GM12878 (cell line): ENCODE data around the gene LIN52. TPM values are rescaled to one million over a fixed set of nuclear protein-coding genes. Genes with fewer than 3 reads are reported as not detected.

ENCODE experiments used
- ATAC-seq: fragments of 200-7000 bp; cut with Tn5 transposase; 3 replicates; pipeline ENCODE4 v1.9.1; 2020; ENCODE audit warnings: mild to moderate bottlenecking, moderate library complexity
- BruUV-seq: library from RNA; stranded (reverse); fragments of 400-500 nt; replicated peaks from 2 replicates; lab custom pipeline; 2021; lab: Mats Ljungman, UMichigan
- CTCF ChIA-PET: fragments of 300-600 bp; sonication (Branson Sonifier 250); formaldehyde crosslinking; extraction: SDS; loops from one replicate; lab custom pipeline; 2021; ENCODE audit warnings: inconsistent platforms; lab: Yijun Ruan, JAX
- POLR2A ChIA-PET: fragments of 350-600 bp; formaldehyde crosslinking; extraction: SDS; loops from one replicate; lab custom pipeline; 2021; ENCODE audit warnings: inconsistent platforms; lab: Charles Lee
- RAD21 ChIA-PET: fragments of 300-600 bp; sonication (Branson Sonifier 250); formaldehyde crosslinking; loops from one replicate; lab custom pipeline; 2023; ENCODE audit warnings: antibody characterized with exemption; ENCODE audit not compliant: unreplicated experiment; lab: Charles Lee
- SMC1A ChIA-PET: fragments of 300-600 bp; sonication (Branson Sonifier 250); formaldehyde crosslinking; loops from one replicate; lab custom pipeline; 2023; ENCODE audit not compliant: unreplicated experiment, uncharacterized antibody; lab: Charles Lee
- DNase-seq: peaks from one replicate; pipeline ENCODE4 v3.0.0-alpha.2; 2011; ENCODE audit warnings: low read depth, low spot score
- FAIRE-seq: peaks from 3 replicates; lab custom pipeline; 2011; peaks lifted over from hg19 to GRCh38; lab: Jason Lieb, UNC
- H2AFZ ChIP-seq: 2 replicates; pipeline ENCODE4 v1.6.0; 2011; ENCODE audit warnings: low read depth, low read length, control low read depth; ENCODE audit not compliant: control insufficient read depth
- H3K27ac ChIP-seq: 2 replicates; pipeline ENCODE4 v1.5.1; 2011; ENCODE audit warnings: control low read depth; ENCODE audit not compliant: control insufficient read depth, insufficient read depth
- H3K27me3 ChIP-seq, 2 experiments: replicated peaks in 1 of 2; 2 replicates each; pipeline versions ENCODE4 v1.6.0 to v1.6.1; 2011; ENCODE audit warnings: low read length in 1 of 2; ENCODE audit not compliant: control insufficient read depth in 2 of 2, insufficient read depth in 2 of 2
- H3K36me3 ChIP-seq, 2 experiments: 2 replicates each; pipeline ENCODE4 v1.5.1; 2011; ENCODE audit warnings: low read length in 1 of 2; ENCODE audit not compliant: control insufficient read depth in 2 of 2, insufficient read depth in 2 of 2
- H3K4me1 ChIP-seq: 2 replicates; pipeline ENCODE4 v1.6.1; 2011; ENCODE audit warnings: mild to moderate bottlenecking, low read length, moderate library complexity, mixed read lengths; ENCODE audit not compliant: control insufficient read depth, insufficient read depth
- H3K4me2 ChIP-seq: 2 replicates; pipeline ENCODE4 v1.6.0; 2011; ENCODE audit warnings: control low read depth; ENCODE audit not compliant: control insufficient read depth, insufficient read depth
- H3K4me3 ChIP-seq: fragments of 200-600 bp; sonication (generic); 2 replicates; pipeline ENCODE4 v1.5.1; 2016
- H3K79me2 ChIP-seq: 2 replicates; pipeline ENCODE4 v1.6.0; 2011; ENCODE audit warnings: low read length; ENCODE audit not compliant: control insufficient read depth, insufficient read depth
- H3K9ac ChIP-seq: 2 replicates; pipeline ENCODE4 v1.8.0; 2011; ENCODE audit warnings: low read length, control low read depth, mixed read lengths; ENCODE audit not compliant: control insufficient read depth, insufficient read depth
- H3K9me3 ChIP-seq: replicated peaks from 3 replicates; pipeline ENCODE4 v1.5.1; 2011; ENCODE audit warnings: mild to moderate bottlenecking, low read length; ENCODE audit not compliant: control insufficient read depth, insufficient read depth
- H4K20me1 ChIP-seq: 2 replicates; pipeline ENCODE4 v1.6.0; 2011; ENCODE audit not compliant: control insufficient read depth, insufficient read depth
- BCL11A ChIP-seq: IDR thresholded peaks from 2 replicates; pipeline ENCODE4 v1.6.1; 2011; ENCODE audit warnings: low read depth, low read length
- CEBPB ChIP-seq, 2 experiments: fragments of 150-350 bp in 1 of 2; IDR thresholded peaks; 2 replicates each; pipeline ENCODE4 v1.6.1; 2012 to 2014; ENCODE audit warnings: low read depth in 2 of 2, low read length in 2 of 2, borderline replicate concordance in 1 of 2, inconsistent platforms in 1 of 2
- EED ChIP-seq: sonication (generic); IDR thresholded peaks from 2 replicates; pipeline ENCODE4 v1.6.1; 2016; ENCODE audit warnings: antibody characterized with exemption, low read depth
- ETV6 ChIP-seq, 2 experiments: fragments of 450-650 bp in 1 of 2; IDR thresholded peaks in 1 of 2; conservative IDR thresholded peaks in 1 of 2; 2 replicates each; pipeline ENCODE4 v1.6.1; 2014; ENCODE audit warnings: antibody characterized with exemption in 1 of 2, borderline replicate concordance in 1 of 2, low read depth in 1 of 2, mild to moderate bottlenecking in 1 of 2, moderate library complexity in 1 of 2
- HDGF ChIP-seq: fragments of 450-650 bp; IDR thresholded peaks from 2 replicates; pipeline ENCODE4 v1.6.1; 2016; ENCODE audit warnings: antibody characterized with exemption
- PAX8 ChIP-seq: fragments of 450-650 bp; IDR thresholded peaks from 2 replicates; pipeline ENCODE4 v1.6.1; 2017; ENCODE audit warnings: mild to moderate bottlenecking, moderate library complexity
- RELA ChIP-seq: fragments of 450-650 bp; IDR thresholded peaks from 2 replicates; pipeline ENCODE4 v1.8.0; 2014; ENCODE audit warnings: borderline replicate concordance; ENCODE audit not compliant: partially characterized antibody
- SIX5 ChIP-seq: IDR thresholded peaks from 2 replicates; pipeline ENCODE4 v1.6.1; 2011; ENCODE audit warnings: mild to moderate bottlenecking, low read depth, low read length, moderate library complexity; ENCODE audit not compliant: severe bottlenecking
- SMAD5 ChIP-seq: IDR thresholded peaks from 2 replicates; pipeline ENCODE4 v1.6.1; 2016; ENCODE audit warnings: antibody characterized with exemption, low read depth
- STAT3 ChIP-seq: IDR thresholded peaks from 2 replicates; pipeline ENCODE4 v1.6.1; 2011; ENCODE audit warnings: low read depth, low read length, improper control_type of control experiment
- TAF1 ChIP-seq: IDR thresholded peaks from 2 replicates; pipeline ENCODE4 v1.6.1; 2011; ENCODE audit warnings: mild to moderate bottlenecking, low read depth, low read length, borderline replicate concordance
- ZZZ3 ChIP-seq: IDR thresholded peaks from 2 replicates; pipeline ENCODE4 v1.6.1; 2011; ENCODE audit warnings: low read depth; ENCODE audit not compliant: control insufficient read depth, insufficient read length
- WGBS: methylation state at CpG from one replicate; pipeline ENCODE4 v1.1.6; 2016; ENCODE audit warnings: low lambda C conversion rate; ENCODE audit not compliant: insufficient replicate concordance, insufficient coverage; ENCODE audit errors: missing lambda C conversion rate; 5-methylcytosine and 5-hydroxymethylcytosine counted together
- in situ Hi-C: fragments of 300-500 bp; cut with MboI; formaldehyde crosslinking; loops from 9 replicates; pipeline ENCODE4 v1.14.3; 2018; ENCODE audit warnings: mixed read lengths
- intact Hi-C: fragments of 100-400 bp; cut with micrococcal nuclease; formaldehyde crosslinking; loops from one replicate; pipeline ENCODE4 v1.14.2; 2022; ENCODE audit not compliant: unreplicated experiment
- polyA plus RNA-seq, 11 experiments: library from polyadenylated mRNA; depleted of rRNA in 4 of 11; unstranded in 6 of 11; stranded (reverse) in 5 of 11; fragments of >200 nt; fragmentation: Nextera tagmentation in 4 of 11; fragmentation: Illumina TruSeq in 1 of 11; extraction: Ambion mirVana in 4 of 11; extraction: Trizol in 1 of 11; gene quantifications; 1 replicate in 1 of 11; 2 replicates in 10 of 11; pipeline versions ENCODE4 v1.2.1 to v1.2.3, GENCODE V29; 2011 to 2016; ENCODE audit warnings: inconsistent platforms in 2 of 11, missing spikeins in 2 of 11, low read depth in 1 of 11
- total RNA-seq, 4 experiments: library from RNA; depleted of rRNA in 3 of 4; stranded (reverse); fragments of >200 nt in 3 of 4; fragmentation: Illumina TruSeq in 1 of 4; extraction: Trizol in 1 of 4; gene quantifications; 2 replicates each; pipeline versions ENCODE4 v1.2.1 to v1.2.3, GENCODE V29; 2013 to 2021

Gene LIN52
- total and polyA plus RNA-seq, 10 of the 15 experiments (the other 5 are each of a cell fraction or from before 2014, with no cell fraction given), result 13.3 to 30.9 (median 19.9) TPM

DNA sequence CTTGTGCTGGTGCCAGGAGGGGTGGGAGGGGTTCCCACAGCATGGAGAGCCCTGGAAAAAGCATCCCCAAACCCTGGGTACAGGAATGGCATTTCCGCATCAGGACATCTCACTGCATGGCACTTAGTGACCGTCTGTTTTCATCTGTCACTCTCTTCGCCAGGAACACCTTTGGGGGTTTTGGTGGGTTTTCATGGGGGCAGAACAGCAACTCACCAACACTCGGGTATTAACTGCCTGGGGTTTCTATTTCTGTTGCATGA is 158.0 kb downstream of the LIN52 start:
- DNase-seq (no peak), FAIRE-seq (no peak), ATAC-seq (no peak)
- Histone ChIP-seq H3K36me3 (no peaks in the 10 kb centered on the region), H3K27ac (no peak overlapping the region), H3K9ac (no peak overlapping the region), H3K9me3 (no peaks in the 10 kb centered on the region), H3K27me3 (peaks cover 21 to 38% of the 10 kb centered on the region in 2 experiments), H3K4me3 (no peak overlapping the region), H3K4me1 (no peaks in the 10 kb centered on the region), H4K20me1 (no peaks in the 10 kb centered on the region), H3K4me2 (no peak overlapping the region), H2AFZ (no peak overlapping the region), H3K79me2 (no peaks in the 10 kb centered on the region)
- RAD21 ChIA-PET, result no interaction called here
- in situ Hi-C loops (no loop called here), intact Hi-C loops (no loop called here)
- 3% methylated on average over 4 of the region's 4 CpGs for WGBS
- BruUV-seq, result no TSS peak
- SMC1A ChIA-PET, result no interaction called here
- POLR2A ChIA-PET, result no interaction called here
- CTCF ChIA-PET, result no interaction called here
- TF ChIP-seq SMAD5 (no peak), SIX5 (no peak), ZZZ3 (no peak), TAF1 (no peak), HDGF (no peak), PAX8 (no peak), ETV6 (conservative IDR thresholded peaks at IDR 0.05 in 1 of 2, IDR thresholded peaks at IDR 0.05 in 1 of 2; ENCODE audit: borderline replicate concordance in 1 of 2, low read depth in 1 of 2) (no peak), CEBPB (IDR thresholded peaks at IDR 0.05; ENCODE audit: borderline replicate concordance in 1 of 2, low read depth in 2 of 2, low read length in 2 of 2) (no peak), RELA (no peak), EED (no peak), STAT3 (no peak), BCL11A (no peak)
